A549 (cell line): ENCODE results near the gene ARX. TPM values are rescaled to one million over a fixed set of nuclear protein-coding genes. Genes with fewer than 3 reads are reported as not detected.

Experiments used
- ATAC-seq, 2 experiments: fragments of 200-7000 bp in 1 of 2; fragments of >200 bp in 1 of 2; cut with Nextera tagmentation in 1 of 2; cut with Tn5 transposase in 1 of 2; 3 replicates each; pipeline versions ENCODE4 v1.8.0 to v1.9.1; 2018 to 2020; ENCODE audit warnings: mild to moderate bottlenecking in 1 of 2, moderate library complexity in 1 of 2
- CTCF ChIA-PET: fragments of 300-600 bp; sonication (Branson Sonifier 250); formaldehyde crosslinking; extraction: SDS; loops from one replicate; lab custom pipeline; 2021; ENCODE audit warnings: antibody characterized with exemption, inconsistent platforms; lab: Yijun Ruan, JAX
- POLR2A ChIA-PET: fragments of 350-600 bp; formaldehyde crosslinking; extraction: SDS; loops from one replicate; lab custom pipeline; 2021; ENCODE audit warnings: antibody characterized with exemption, inconsistent platforms; lab: Yijun Ruan, JAX
- DNase-seq, 2 experiments: peaks; one replicate each; pipeline versions ENCODE4 v3.0.0 to v3.0.0-alpha.2; 2011 to 2016; ENCODE audit warnings: low read depth in 1 of 2, low spot score in 1 of 2
- FAIRE-seq: peaks from 2 replicates; lab custom pipeline; 2011; peaks lifted over from hg19 to GRCh38; lab: Jason Lieb, UNC
- H3K27ac ChIP-seq, 2 experiments: fragments of >200 bp; sonication (Bioruptor Twin); formaldehyde crosslinking; 3 replicates each; pipeline ENCODE4 v1.5.1; 2016 to 2017
- H3K4me1 ChIP-seq: fragments of >200 bp; sonication (Bioruptor Twin); formaldehyde crosslinking; 3 replicates; pipeline ENCODE4 v1.6.1; 2016
- H3K4me2 ChIP-seq: fragments of >200 bp; sonication (Bioruptor Twin); formaldehyde crosslinking; 3 replicates; pipeline ENCODE4 v1.6.1; 2016
- H3K4me3 ChIP-seq: fragments of >200 bp; sonication (Bioruptor Twin); formaldehyde crosslinking; 3 replicates; pipeline ENCODE4 v1.5.1; 2016
- H3K9me3 ChIP-seq: fragments of >200 bp; sonication (Bioruptor Twin); formaldehyde crosslinking; 3 replicates; pipeline ENCODE4 v1.6.1; 2016
- ATOH8 ChIP-seq: fragments of 250-450 bp; sonication (Bioruptor Pico); IDR thresholded peaks from 2 replicates; pipeline ENCODE4 v1.5.0; 2020; ENCODE audit warnings: low read depth, mild to moderate bottlenecking, moderate library complexity
- BCL3 ChIP-seq: fragments of >200 bp; sonication (Bioruptor Twin); formaldehyde crosslinking; IDR thresholded peaks from 3 replicates; pipeline ENCODE4 v1.6.1; 2016
- EHF ChIP-seq: fragments of 250-450 bp; sonication (Bioruptor Pico); IDR thresholded peaks from 2 replicates; pipeline ENCODE4 v1.5.0; 2020; ENCODE audit warnings: mild to moderate bottlenecking
- EP300 ChIP-seq, 2 experiments: fragments of >200 bp; sonication (Bioruptor Twin); formaldehyde crosslinking; IDR thresholded peaks; 2 replicates in 1 of 2; 3 replicates in 1 of 2; pipeline ENCODE4 v1.6.1; 2016 to 2017
- FOSL2 ChIP-seq, 2 experiments: fragments of 450-650 bp in 1 of 2; fragments of >200 bp in 1 of 2; sonication (Bioruptor Twin) in 1 of 2; formaldehyde crosslinking; IDR thresholded peaks; 2 replicates each; pipeline versions ENCODE4 v1.5.0 to v1.6.1; 2016 to 2020; ENCODE audit warnings: mild to moderate bottlenecking in 1 of 2, moderate library complexity in 1 of 2
- HMGXB4 ChIP-seq: fragments of 250-450 bp; sonication (Bioruptor Pico); IDR thresholded peaks from 2 replicates; pipeline ENCODE4 v1.5.0; 2021; ENCODE audit warnings: mild to moderate bottlenecking, moderate library complexity, borderline replicate concordance
- HOXB5 ChIP-seq: fragments of 250-450 bp; sonication (Bioruptor Pico); IDR thresholded peaks from 2 replicates; pipeline ENCODE4 v1.5.0; 2020; ENCODE audit warnings: mild to moderate bottlenecking, moderate library complexity
- JUN ChIP-seq, 2 experiments: fragments of >200 bp; sonication (Bioruptor Twin); formaldehyde crosslinking; IDR thresholded peaks; 2 replicates in 1 of 2; 3 replicates in 1 of 2; pipeline ENCODE4 v1.6.1; 2016 to 2017
- NFE2L2 ChIP-seq: fragments of 150-350 bp; conservative IDR thresholded peaks from 2 replicates; pipeline ENCODE4 v1.6.1; 2014; ENCODE audit warnings: low read length
- NPAS2 ChIP-seq: fragments of 250-450 bp; sonication (Bioruptor Pico); IDR thresholded peaks from 2 replicates; pipeline ENCODE4 v1.8.0; 2022; ENCODE audit warnings: mild to moderate bottlenecking, moderate library complexity, borderline replicate concordance
- PHF8 ChIP-seq: fragments of 200-600 bp; sonication (generic); IDR thresholded peaks from 2 replicates; pipeline ENCODE4 v1.6.1; 2016; ENCODE audit warnings: low read depth, mild to moderate bottlenecking, antibody characterized with exemption, moderate library complexity, borderline replicate concordance
- POLR2A ChIP-seq: IDR thresholded peaks from 2 replicates; pipeline ENCODE4 v1.6.1; 2012; ENCODE audit warnings: mild to moderate bottlenecking, low read length
- RCOR1 ChIP-seq: fragments of 150-350 bp; IDR thresholded peaks from 2 replicates; pipeline ENCODE4 v1.6.1; 2014; ENCODE audit warnings: antibody characterized with exemption, low read length, low read depth
- SMC3 ChIP-seq: fragments of >200 bp; sonication (Bioruptor Twin); formaldehyde crosslinking; IDR thresholded peaks from 3 replicates; pipeline ENCODE4 v1.6.1; 2018; ENCODE audit warnings: inconsistent platforms
- SREBF2 ChIP-seq: fragments of 450-650 bp; IDR thresholded peaks from 2 replicates; pipeline ENCODE4 v1.6.1; 2014; ENCODE audit warnings: mild to moderate bottlenecking, moderate library complexity
- USF2 ChIP-seq: fragments of 450-650 bp; IDR thresholded peaks from 2 replicates; pipeline ENCODE4 v1.6.1; 2014; ENCODE audit warnings: antibody characterized with exemption
- ZC3H11A ChIP-seq: fragments of 450-650 bp; IDR thresholded peaks from 2 replicates; pipeline ENCODE4 v1.6.1; 2014; ENCODE audit warnings: antibody characterized with exemption, mild to moderate bottlenecking
- WGBS: methylation state at CpG from one replicate; pipeline ENCODE4 v1.1.6; 2017; ENCODE audit errors: missing lambda C conversion rate; 5-methylcytosine and 5-hydroxymethylcytosine counted together
- polyA plus RNA-seq, 4 experiments: library from polyadenylated mRNA; depleted of rRNA in 3 of 4; stranded (reverse); fragments of >200 nt; fragmentation: RNase III in 1 of 4; extraction: RNeasy Plus Mini Kit Qiagen cat#74134 plus additional on column Dnase treatment in 1 of 4; gene quantifications; 2 replicates in 3 of 4; 3 replicates in 1 of 4; pipeline ENCODE4 v1.2.3, GENCODE V29; 2011 to 2017

ARX gene
- polyA plus RNA-seq, 2 of the 4 experiments (the other 2 are of a cell fraction), result 0.40 to 1.00 TPM

GRCh38 chrX:24963823-24964222 lies 51.9 kb downstream of the ARX start (continued):
- no peak for TF ChIP-seq SREBF2
- no peak for TF ChIP-seq NFE2L2
- TF ChIP-seq PHF8, result no peak
- no peak for TF ChIP-seq ATOH8 (CRISPR knock-in tag)
- TF ChIP-seq NPAS2, result no peak

- ChIA-PET CTCF (no interaction called here), POLR2A (no interaction called here)
- Histone ChIP-seq H3K9me3 (no peaks in the 10 kb centered on the region), H3K4me1 (peaks cover 5% of the 10 kb centered on the region; the same call in 2 of the 3 replicates), H3K4me3 (no peak overlapping the region), H3K27ac (no peak overlapping the region), H3K4me2 (no peak overlapping the region)
- DNase-seq (no peak), FAIRE-seq (no peak), ATAC-seq (no peak)
- WGBS, result 91% methylated on average over 1 of the region's 1 CpG
- TF ChIP-seq EP300 (IDR thresholded peaks at IDR 0.05) (no peak), EHF (no peak), SMC3 (no peak), HMGXB4 (no peak), RCOR1 (no peak), ZC3H11A (no peak), JUN (IDR thresholded peaks at IDR 0.05) (no peak), HOXB5 (CRISPR knock-in tag) (no peak), BCL3 (no peak)
Observed at GRCh38 chrX:24961809-24962208, 54.0 kb downstream of the ARX start.

- TF ChIP-seq EP300 (IDR thresholded peaks at IDR 0.05), result no peak
- TF ChIP-seq PHF8, result no peak
- TF ChIP-seq FOSL2 (IDR thresholded peaks at IDR 0.05), result no peak
- TF ChIP-seq FOSL2 (CRISPR knock-in tag; IDR thresholded peaks at IDR 0.05), result peak; percentile 37; the same call in 1 of the 2 replicates
- TF ChIP-seq, all 56 proteins: peak for 1
- POLR2A ChIA-PET, result no interaction called here
- DNase-seq (peak in 1 of 2 experiments; percentile 12), ATAC-seq (no peak), FAIRE-seq (peak; percentile 61)
- Histone ChIP-seq H3K4me2 (no peak overlapping the region), H3K4me1 (peaks cover 15% of the 10 kb centered on the region; the same call in 2 of the 3 replicates), H3K27ac (0 out of 6 replicates have a peak overlapping the region, but pooled peaks of 1 of the 2 experiments have one; percentile 8), H3K9me3 (no peaks in the 10 kb centered on the region), H3K4me3 (no peak overlapping the region)
- CTCF ChIA-PET, result no interaction called here
Observed at GRCh38 chrX:24956828-24957227, 58.9 kb downstream of the ARX start.

- TF ChIP-seq POLR2A, result no peak
- no peak for TF ChIP-seq USF2
- no peak for TF ChIP-seq ZC3H11A
- no peak for TF ChIP-seq HMGXB4
- no peak for DNase-seq
- 96% methylated on average over 2 of the region's 2 CpGs for WGBS
- peak; percentile 28 for FAIRE-seq
- Histone ChIP-seq H3K4me3 (no peak overlapping the region), H3K27ac (no peak overlapping the region), H3K9me3 (no peaks in the 10 kb centered on the region), H3K4me1 (peaks cover 15% of the 10 kb centered on the region; the same call in 2 of the 3 replicates), H3K4me2 (no peak overlapping the region)
- no peak for ATAC-seq
- POLR2A ChIA-PET, result no interaction called here
- CTCF ChIA-PET, result interaction anchor here (0.7 to 0.9 kb wide), 4 partner anchors 9 to 203 kb away, joined by 3 to 9 read pairs (median 3); no protein-coding TSS in a partner anchor
Observed at GRCh38 chrX:24955372-24955930, 60.3 kb downstream of the ARX start.
